Stimulated activated CD8-positive, alpha-beta memory T cell treated with anti-CD3 and anti-CD28 coated beads, Interleukin-12 subunit alpha, Interleukin-12 subunit beta, amount 100 ng/mL, for 24 hours (primary cell): ENCODE data around the gene ITK.

Experiments used
- DNase-seq: peaks from one replicate; pipeline ENCODE4 v3.0.0-alpha.2; 2020; ENCODE audit errors: extremely low read depth

The ITK gene

GRCh38 chr5:157180374-157181264, at the start of gene ITK:
TSS of gene ITK (plus strand) at chr5:157180840. CDS start at chr5:157180978, 138 bp downstream.
- DNase-seq: no peak

DNA sequence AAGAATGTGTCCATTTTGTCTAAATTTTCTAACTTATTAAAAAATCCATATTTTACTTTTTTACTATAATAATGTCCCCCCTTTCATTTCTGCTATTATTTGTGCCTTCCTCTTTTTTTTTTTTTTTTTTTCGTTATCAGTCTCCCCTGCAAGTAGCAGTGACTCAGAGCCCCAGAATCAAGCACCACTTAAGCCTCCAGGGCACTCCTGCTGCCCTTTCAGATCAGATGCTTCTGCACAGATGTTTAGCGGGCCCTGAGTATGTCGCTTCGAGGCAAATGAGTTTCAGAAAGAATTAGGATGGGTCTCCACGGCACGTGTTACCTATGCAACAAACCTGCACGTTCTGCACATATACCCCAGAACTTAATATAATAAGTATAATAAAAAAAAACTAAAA, 49.7 kb upstream of the ITK start:
- DNase-seq: no peak

DNA sequence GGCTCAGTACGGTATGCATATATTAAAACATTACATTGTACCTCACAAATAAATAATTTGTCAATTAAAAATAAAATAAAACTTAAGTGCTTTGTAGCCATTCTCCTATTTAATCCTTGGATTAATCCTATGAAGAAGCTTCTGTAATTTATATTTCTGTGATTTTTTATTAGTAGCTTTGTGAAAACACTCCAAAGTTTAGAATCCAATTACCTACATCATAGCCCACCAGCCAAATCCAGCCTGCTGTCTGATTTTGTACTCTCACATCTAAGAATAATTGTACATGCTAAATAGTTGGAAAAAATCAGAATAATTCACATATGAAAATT, 48.4 kb upstream of the ITK start:
- DNase-seq: no peak

DNA sequence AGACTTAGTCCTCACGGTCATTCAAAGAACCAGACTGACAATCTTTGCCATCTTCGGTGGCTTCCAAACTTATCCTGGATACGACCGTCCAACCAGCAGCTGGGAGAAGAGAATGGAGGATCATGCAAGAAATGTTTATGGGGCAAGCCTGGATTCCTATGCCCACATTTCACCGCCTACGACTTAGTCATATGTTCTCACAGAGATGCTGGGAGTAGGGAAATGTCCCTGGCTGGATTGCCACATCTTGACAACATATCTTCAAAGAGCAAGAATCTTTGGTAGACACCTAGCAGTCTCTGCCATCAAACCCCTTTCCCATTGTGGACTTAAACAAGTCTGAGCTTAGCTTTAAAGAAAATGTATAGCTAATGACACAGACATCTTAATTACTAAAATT, 42.9 kb upstream of the ITK start:
- no peak for DNase-seq

DNA sequence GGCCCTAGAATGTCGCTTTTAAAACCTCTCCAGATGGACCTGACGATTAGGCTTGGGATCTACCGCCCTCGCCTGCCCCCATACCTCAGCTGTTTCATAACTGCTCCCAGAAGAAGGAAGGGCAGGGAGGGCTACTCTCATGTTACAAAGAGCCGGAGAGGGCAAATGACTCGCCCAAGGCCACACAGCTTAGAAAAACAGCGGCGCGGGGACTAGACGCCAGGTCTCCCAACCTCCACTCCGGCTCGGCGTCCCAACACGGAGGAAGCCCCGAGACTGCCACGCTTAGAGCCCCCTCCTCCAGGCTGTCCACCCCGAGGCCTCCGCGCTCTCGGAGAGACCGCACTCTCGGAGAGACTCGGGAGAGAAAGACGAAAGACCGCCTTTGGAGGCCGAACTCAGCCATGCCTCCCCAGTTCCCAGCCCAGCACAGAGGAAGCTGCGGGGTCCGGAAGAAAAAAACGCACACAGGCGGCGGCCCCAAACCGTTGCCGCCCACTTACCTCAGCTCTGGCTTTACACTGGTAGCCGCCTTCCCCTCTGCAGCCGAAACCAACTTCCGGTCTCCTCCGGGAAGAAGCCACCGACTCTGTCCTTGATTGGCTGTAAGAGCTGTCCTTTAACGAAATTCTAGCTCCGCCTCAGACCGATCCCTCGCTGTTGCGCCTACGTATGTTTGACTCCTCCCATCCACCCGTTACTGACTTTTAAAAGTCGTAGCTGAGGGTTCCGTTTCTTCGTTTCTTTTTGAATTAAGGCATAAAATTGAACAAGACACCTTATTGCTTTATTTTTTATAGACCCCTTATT, 38.1 kb upstream of the ITK start, which contains the start of gene MED7:
TSS of gene MED7 (minus strand) at position 549 of the 810 bp plus-strand sequence. CDS start 3,434 bp downstream, outside the sequence.
- peak; percentile 75 for DNase-seq

DNA sequence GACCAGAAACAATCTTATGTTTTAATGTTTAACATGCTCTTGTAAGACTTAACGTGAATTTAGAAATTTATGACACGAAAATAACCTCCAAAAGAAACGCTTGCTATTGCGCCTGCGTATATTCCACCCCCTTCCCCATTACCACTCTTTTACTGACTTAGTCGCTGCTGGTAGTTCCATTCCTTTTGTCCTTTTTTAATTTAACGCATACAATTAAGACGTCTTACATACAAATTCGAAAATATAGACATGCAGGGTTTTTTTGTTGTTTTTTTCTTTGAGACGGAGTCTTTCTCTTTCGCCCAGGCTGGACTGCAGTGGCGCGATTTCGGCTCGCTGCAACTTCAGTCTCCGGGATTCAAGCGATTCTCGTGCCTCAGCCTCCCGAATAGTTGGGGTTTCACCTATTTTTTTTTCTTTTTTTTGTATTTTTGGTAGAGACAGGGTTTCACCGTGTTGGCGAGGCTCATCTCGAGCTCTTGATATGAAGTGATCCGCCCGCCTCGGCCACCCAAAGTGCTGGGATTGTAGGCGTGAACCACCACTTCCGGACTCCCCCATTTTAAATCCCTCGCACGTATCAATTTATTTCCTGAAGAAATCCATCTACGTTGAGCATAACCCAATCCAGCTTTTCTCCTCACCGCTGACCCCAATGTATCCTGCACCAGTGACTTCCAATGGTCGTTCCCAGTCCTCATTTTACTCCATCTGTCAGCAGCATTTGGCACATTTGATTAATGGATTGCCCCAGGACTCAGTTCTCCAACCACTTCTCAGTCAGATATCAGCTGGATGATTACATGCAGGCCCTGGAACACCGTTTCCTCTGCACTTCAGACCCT, 37.3 kb upstream of the ITK start:
- no peak for DNase-seq

- peak; percentile 43 for DNase-seq
Measured at GRCh38 chr5:157148734-157149615, 31.7 kb upstream of the ITK start.

DNA sequence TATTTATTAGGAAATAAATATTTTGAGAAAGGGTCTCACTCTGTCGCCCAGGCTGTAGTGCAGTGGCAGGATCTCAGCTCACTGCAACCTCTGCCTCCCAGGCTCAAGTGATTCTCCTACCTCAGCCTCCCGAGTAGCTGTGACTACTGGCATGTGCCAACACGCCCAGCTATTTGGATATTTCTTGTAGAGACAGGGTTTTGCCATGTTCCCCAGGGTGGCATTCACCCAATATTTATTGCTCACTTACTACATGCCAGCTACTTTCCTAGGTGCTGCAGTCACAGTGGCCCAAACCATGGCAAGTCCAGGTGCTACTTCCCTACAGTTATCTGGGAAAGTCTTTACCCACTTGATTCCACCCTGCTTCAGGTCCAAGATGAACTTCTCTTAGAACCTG, 29.6 kb upstream of the ITK start:
- DNase-seq: no peak

GRCh38 chr5:157155297-157155696, 25.3 kb upstream of the ITK start:
- DNase-seq: no peak

DNA sequence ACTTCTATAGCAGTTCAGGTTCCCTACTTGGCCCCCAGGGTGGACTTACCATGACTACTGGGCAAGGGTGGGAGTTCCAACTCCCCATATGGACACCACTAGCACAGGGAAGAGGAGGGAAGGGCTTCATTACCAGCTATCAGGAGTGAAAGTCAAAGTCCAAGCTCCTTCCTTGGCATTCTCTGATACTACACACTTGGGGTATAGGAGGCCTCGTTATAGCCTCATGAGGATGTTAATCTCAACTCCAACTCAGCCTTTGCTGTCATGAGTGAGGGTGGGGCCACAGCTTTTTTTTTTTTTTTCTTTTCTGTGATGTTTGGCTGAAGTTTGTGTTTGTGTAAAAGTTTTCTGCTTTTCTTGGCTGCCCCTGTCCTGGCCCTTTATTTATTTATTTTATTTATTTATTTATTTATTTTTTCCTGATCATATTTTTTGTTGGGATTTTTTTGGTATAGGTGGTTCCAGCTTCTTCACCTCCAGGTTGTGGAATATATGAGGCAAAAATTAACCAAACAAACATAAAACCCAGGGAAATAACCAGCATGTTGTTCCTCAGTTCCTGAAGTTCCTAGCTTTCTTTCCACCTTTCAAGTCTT, 23.2 kb upstream of the ITK start:
- no peak for DNase-seq

DNA sequence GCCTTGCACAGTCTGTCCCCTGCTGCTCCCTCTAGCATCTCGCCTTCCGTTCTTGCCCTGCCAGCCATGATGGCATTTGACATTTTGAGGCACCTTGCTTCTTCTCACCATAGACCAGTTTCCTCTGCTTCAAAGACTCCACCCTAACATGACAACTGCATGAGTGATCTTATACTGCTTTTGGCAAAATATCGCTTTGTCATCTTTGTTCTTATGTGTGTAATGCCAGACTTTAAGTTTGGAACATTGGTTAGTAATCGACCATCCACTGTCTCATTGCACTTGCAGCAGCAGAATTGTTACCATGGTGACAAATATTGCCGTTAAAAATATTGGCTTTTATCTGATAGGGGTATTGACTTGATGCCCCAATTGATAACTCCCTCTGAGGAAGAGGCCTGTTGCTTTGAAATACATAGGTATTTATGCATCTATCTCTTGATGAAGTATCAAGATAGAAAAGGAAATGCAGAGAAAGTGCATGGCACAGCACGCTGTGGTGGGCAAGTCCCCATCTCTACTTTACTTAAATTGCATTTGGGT, 21.4 kb upstream of the ITK start:
- no peak for DNase-seq

DNA sequence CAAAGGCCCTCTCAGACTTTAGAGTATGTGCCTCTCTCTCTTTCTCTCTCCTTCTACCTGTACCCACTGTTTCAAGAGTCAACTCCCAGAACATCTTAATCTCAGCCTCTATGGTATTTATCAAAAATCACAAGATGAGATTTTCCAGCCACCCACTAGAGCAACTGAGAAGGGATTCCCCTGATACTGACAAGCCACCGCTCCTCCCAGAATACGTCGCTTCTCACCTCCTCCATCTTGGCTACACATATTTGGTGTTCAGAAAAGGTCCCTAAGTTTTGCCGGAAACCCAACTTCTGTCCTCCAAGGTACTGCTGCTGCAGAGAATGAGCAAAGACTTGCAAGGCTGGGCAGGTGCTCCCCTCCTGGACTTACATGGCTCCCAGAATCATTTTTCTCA, 20.6 kb upstream of the ITK start:
- DNase-seq: no peak

- no peak for DNase-seq
Measured at GRCh38 chr5:157161996-157162395, 18.6 kb upstream of the ITK start.

- no peak for DNase-seq
Measured at GRCh38 chr5:157162919-157163510, 17.6 kb upstream of the ITK start.

DNA sequence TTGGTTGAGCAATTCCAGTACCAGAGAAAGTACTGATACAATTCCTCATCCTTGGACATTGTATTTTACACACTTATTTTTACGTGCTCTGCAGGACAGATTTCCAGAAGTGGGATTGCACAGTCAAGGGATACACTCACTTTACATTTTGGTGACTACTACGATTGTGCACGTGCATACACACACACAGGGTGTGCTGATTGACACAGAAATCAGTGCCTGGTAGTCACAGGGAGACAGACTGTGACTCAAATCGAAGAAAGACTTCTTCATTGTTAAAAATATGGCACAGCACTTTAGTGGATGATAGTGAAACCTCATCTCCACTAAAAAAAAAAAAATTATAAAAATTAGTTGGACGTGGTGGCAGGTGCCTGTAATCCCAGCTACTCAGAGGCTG, 16.1 kb upstream of the ITK start:
- no peak for DNase-seq

DNA sequence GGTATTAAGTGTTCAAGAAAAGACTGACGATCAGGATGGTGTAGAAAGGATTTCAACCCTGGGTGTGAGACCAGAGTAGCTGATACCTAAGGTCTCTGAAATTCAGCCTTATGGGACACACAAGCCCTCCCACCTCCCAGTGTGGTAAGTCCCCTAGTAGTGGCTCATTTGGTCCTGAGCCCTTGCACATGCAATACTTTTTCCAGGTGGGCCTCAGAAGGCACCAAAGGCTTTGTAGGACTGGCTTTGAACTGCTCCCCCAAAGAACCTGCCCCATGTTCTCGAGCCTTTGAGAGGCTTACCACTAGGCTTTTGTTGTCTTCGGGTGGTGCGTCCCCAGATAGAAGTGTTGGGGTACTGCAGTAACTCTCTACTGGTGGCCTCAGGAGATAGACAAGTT, 15.4 kb upstream of the ITK start:
- DNase-seq: no peak

DNA sequence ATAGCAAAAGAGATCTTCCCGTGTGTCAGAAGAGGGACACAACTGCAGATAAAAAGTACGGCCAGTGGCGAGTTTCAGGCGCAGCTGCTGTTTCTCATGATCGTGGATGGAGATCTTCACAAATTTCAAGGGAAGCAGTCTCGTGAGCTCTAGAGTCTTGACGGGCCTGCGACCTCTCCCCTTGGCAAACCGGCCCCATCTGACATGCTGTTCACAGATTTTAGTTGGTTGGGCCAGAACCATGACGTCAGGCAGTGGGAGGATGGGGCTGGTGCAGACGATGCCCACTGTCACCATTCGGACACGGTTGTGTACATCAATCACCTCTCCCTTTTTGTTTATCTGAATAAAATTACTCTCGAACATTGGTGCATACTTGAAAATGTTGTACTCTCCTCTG, 15.0 kb upstream of the ITK start:
- no peak for DNase-seq

GRCh38 chr5:157166214-157167213, 14.1 kb upstream of the ITK start, which contains the start of gene GARIN3:
TSS of gene GARIN3 (minus strand) at chr5:157166264. CDS start at chr5:157166168, 96 bp downstream.
- no peak for DNase-seq

- no peak for DNase-seq
Measured at GRCh38 chr5:157167214-157167621, 13.4 kb upstream of the ITK start.
